Measurements from ENCODE around the gene TRPV4. TPM values are rescaled to one million over a fixed set of nuclear protein-coding genes. Genes with fewer than 3 reads are reported as not detected.
"Not testable (repeated sequence)": the region's sequence is repeated elsewhere in the genome, so short reads cannot be mapped to it uniquely, and the experiment has no call there.

The TRPV4 gene
- polyA plus RNA-seq, 1 of the 3 experiments (the other 2 are of a cell fraction): 5.2 TPM

DNA sequence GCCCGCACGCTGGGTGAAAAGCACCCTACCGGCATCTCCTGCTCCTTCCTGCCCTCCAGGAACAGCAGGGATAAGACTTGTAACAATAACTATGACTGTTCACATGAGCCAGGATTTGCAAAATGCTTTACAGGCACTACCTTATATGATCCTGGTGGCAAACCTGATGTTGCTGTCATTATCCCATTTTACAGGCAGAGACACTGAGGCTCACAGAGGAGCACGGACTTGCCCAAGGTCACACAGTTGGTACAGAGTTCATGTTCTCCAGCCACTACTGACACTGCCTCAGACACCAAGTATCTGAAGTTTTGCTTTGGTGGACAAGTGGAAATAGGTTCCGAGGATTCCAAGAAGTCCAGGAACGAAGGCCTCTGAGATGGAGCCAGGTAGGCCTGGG, 24.5 kb upstream of the TRPV4 start (continued):
- TF ChIP-seq TEAD4 (IDR thresholded peaks at IDR 0.05; ENCODE audit: borderline replicate concordance, insufficient read depth) (no peak), RFX5 (IDR thresholded peaks at IDR 0.05; ENCODE audit: low read length) (no peak), YY1 (IDR thresholded peaks at IDR 0.05; ENCODE audit: low read depth) (no peak), SMC3 (IDR thresholded peaks at IDR 0.05; ENCODE audit: low read depth, low read length) (no peak), TCF12 (IDR thresholded peaks at IDR 0.05) (no peak), NFIC (IDR thresholded peaks at IDR 0.05; ENCODE audit: borderline replicate concordance) (no peak), CHD2 (IDR thresholded peaks at IDR 0.05; ENCODE audit: low read length, partially characterized antibody) (no peak), MXI1 (IDR thresholded peaks at IDR 0.05; ENCODE audit: low read depth, low read length) (no peak)

DNA sequence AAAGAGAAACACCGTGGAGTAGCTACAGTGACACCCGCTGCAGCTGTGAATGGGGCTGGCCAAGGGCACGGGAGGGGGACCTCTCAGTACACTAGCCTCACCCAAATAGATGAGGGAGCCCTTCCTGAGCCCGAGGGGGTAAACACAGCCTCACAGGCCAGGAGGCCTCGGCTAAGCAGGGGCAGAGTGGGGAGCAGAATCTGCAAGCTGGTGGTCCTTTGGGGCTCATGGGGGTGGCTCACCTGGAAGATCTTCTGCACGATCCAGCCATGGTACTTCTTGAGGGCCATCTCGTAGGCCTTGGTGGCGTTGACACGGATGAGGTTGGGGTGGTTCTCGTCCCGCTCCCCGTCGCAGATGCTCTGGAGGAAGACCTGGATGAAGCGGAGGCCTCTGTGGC, 22.2 kb upstream of the TRPV4 start:
- Histone ChIP-seq H3K9ac (no peak overlapping the region), H3K36me3 (replicated peaks in 1 of 2; ENCODE audit: control insufficient read depth in 1 of 2, insufficient read depth in 2 of 2, low read length in 1 of 2) (peaks cover 4 to 24% of the 10 kb centered on the region in 2 experiments), H3K27ac (ENCODE audit: low read depth in 2 of 2, low read length in 1 of 2) (no peak overlapping the region), H4K20me1 (ENCODE audit: insufficient read depth) (no peaks in the 10 kb centered on the region), H2AFZ (ENCODE audit: low read depth) (no peak overlapping the region), H3K9me2 (no peaks in the 10 kb centered on the region), H3K27me3 (ENCODE audit: insufficient read depth) (no peaks in the 10 kb centered on the region), H3K79me2 (ENCODE audit: insufficient read depth) (no peaks in the 10 kb centered on the region), H3K4me2 (no peak overlapping the region), H3K4me3 (ENCODE audit: low read depth in 2 of 2, low read length in 1 of 2) (no peak overlapping the region), H3K4me1 (ENCODE audit: control insufficient read depth in 1 of 2, insufficient read depth in 2 of 2, low read depth in 1 of 2, low read length in 1 of 2) (no peaks in the 10 kb centered on the region), H3K9me3 (no peaks in the 10 kb centered on the region), H3F3A (replicated peaks; ENCODE audit: insufficient read depth) (peaks cover 4% of the 10 kb centered on the region)
- no peak for DNase-seq
- TF ChIP-seq, protein P1, sequence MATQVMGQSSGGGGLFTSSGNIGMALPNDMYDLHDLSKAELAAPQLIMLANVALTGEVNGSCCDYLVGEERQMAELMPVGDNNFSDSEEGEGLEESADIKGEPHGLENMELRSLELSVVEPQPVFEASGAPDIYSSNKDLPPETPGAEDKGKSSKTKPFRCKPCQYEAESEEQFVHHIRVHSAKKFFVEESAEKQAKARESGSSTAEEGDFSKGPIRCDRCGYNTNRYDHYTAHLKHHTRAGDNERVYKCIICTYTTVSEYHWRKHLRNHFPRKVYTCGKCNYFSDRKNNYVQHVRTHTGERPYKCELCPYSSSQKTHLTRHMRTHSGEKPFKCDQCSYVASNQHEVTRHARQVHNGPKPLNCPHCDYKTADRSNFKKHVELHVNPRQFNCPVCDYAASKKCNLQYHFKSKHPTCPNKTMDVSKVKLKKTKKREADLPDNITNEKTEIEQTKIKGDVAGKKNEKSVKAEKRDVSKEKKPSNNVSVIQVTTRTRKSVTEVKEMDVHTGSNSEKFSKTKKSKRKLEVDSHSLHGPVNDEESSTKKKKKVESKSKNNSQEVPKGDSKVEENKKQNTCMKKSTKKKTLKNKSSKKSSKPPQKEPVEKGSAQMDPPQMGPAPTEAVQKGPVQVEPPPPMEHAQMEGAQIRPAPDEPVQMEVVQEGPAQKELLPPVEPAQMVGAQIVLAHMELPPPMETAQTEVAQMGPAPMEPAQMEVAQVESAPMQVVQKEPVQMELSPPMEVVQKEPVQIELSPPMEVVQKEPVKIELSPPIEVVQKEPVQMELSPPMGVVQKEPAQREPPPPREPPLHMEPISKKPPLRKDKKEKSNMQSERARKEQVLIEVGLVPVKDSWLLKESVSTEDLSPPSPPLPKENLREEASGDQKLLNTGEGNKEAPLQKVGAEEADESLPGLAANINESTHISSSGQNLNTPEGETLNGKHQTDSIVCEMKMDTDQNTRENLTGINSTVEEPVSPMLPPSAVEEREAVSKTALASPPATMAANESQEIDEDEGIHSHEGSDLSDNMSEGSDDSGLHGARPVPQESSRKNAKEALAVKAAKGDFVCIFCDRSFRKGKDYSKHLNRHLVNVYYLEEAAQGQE (IDR thresholded peaks at IDR 0.05; ENCODE audit: low read depth, low read length): no peak
- ChIA-PET POLR2A (no interaction called here), CTCF (interaction anchor here (0.9 to 6.0 kb wide), 4 partner anchors 10 to 50 kb away, joined by 3 to 91 read pairs (median 20); no protein-coding TSS in a partner anchor)
- WGBS (ENCODE audit: low lambda C conversion rate): 93% methylated on average over 14 of the region's 14 CpGs

DNA sequence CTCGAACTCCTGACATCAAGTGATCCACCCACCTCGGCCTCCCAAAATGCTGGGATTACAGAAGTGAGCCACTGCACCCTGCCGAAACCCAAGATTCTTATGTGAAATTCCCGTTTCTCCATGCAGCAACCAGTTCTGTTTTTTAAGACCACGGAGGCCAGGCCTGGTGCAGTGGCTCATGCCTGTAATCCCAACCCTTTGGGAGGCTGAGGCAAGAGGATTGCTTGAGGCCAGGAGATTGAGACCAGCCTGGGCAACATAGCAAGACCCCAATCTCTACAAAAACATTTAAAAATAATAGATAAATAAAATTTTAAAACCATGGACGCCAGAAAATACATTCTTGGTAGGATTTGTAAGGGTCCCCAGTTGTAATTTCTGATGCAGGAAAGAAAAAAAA, 17.3 kb upstream of the TRPV4 start:
- CTCF ChIA-PET: interaction anchor here (0.6 to 4.6 kb wide), 4 partner anchors 12 to 552 kb away, joined by 3 to 43 read pairs (median 14); no protein-coding TSS in a partner anchor

More for the DNA sequence above, 17.3 kb upstream of the TRPV4 start:
- H3K9me2 ChIP-seq; H3K27me3 ChIP-seq (ENCODE audit: insufficient read depth); H3K79me2 ChIP-seq (ENCODE audit: insufficient read depth); H3K4me3 ChIP-seq (ENCODE audit: low read depth in 2 of 2, low read length in 1 of 2); H3K4me2 ChIP-seq; H3K4me1 ChIP-seq (ENCODE audit: control insufficient read depth in 1 of 2, insufficient read depth in 2 of 2, low read depth in 1 of 2, low read length in 1 of 2); H2AFZ ChIP-seq (ENCODE audit: low read depth); DNase-seq; H3K27ac ChIP-seq (ENCODE audit: low read depth in 2 of 2, low read length in 1 of 2); H3K36me3 ChIP-seq (replicated peaks in 1 of 2; ENCODE audit: control insufficient read depth in 1 of 2, insufficient read depth in 2 of 2, low read length in 1 of 2); H3K9ac ChIP-seq; H4K20me1 ChIP-seq (ENCODE audit: insufficient read depth); H3K9me3 ChIP-seq; POLR2A ChIA-PET: not testable (repeated sequence)
- H3F3A ChIP-seq (replicated peaks; ENCODE audit: insufficient read depth): peaks cover 15% of the 10 kb centered on the region
- WGBS (ENCODE audit: low lambda C conversion rate): 91% methylated on average over 6 of the region's 6 CpGs
